Fibroblast of mammary gland (primary cell): ENCODE results near the gene DNAJA2.

Source experiments
- DNase-seq: peaks from one replicate; pipeline ENCODE4 v3.0.0-alpha.2; 2010; ENCODE audit warnings: low read depth
- H3K4me3 ChIP-seq: 2 replicates; pipeline ENCODE4 v1.5.1; 2011; ENCODE audit warnings: low read depth, mild to moderate bottlenecking, low read length, moderate library complexity; ENCODE audit not compliant: control insufficient read depth
- CTCF ChIP-seq: conservative IDR thresholded peaks from 2 replicates; pipeline ENCODE4 v1.5.1; 2011; ENCODE audit warnings: low read depth, low read length, inconsistent platforms; ENCODE audit not compliant: control insufficient read depth, insufficient read depth

Gene DNAJA2

GRCh38 chr16:46975908-46976470 lies 2.5 kb upstream of the DNAJA2 start:
- no peak overlapping the region for H3K4me3 ChIP-seq
- no peak for DNase-seq
- no peak for TF ChIP-seq CTCF

- DNase-seq: no peak
- H3K4me3 ChIP-seq: no peak overlapping the region
- no peak for TF ChIP-seq CTCF
Observed at GRCh38 chr16:46975165-46975564, 1.7 kb upstream of the DNAJA2 start.

GRCh38 chr16:46974352-46974751 lies 878 bp upstream of the DNAJA2 start:
- TF ChIP-seq CTCF: no peak
- peak overlapping the region; percentile 88 for H3K4me3 ChIP-seq
- peak; percentile 32 for DNase-seq

DNA sequence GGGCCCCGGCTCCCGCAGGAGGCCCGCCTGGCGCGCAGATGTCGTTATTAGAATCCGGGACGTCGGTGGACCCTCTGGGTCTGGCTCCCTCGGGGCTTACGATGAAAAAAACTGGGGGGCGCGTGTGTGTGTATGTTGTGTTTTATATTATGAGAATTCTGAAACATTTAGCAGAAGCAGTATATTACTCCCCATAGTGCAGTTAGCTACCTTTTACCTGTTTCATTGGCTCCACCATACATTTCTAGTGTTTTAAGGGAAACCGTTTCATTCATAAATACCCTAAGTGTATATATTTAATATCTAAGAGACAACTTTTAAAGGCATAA lies 486 bp upstream of the DNAJA2 start:
- H3K4me3 ChIP-seq: peak overlapping the region; percentile 88
- DNase-seq: no peak
- TF ChIP-seq CTCF: no peak

GRCh38 chr16:46972429-46973206 lies 856 bp downstream of the DNAJA2 start:
- TF ChIP-seq CTCF: no peak
- DNase-seq: peak; percentile 23

DNA sequence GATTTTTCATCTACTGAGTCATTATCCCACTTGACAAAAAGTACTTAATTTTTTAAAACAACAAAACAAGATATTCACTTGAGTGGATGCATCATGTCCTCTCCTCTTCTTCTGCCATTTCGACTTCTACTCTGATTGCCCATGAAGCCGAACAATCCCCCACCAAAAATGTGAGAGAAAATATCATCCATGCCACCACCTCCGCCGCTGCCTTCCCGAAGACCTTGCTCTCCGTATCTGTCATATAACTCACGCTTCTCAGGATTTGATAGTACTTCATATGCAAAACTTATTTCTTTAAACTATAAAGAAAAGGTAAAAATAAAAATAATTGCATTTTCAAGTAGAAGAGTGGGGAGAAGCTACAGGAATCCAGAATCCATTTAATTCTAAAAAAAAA lies 2.2 kb downstream of the DNAJA2 start:
- no peak overlapping the region for H3K4me3 ChIP-seq

More at GRCh38 chr16:46972429-46973206, 856 bp downstream of the DNAJA2 start:
- H3K4me3 ChIP-seq: peak overlapping the region; percentile 88

More for the DNA sequence above, 2.2 kb downstream of the DNAJA2 start:
- DNase-seq: no peak
- no peak for TF ChIP-seq CTCF
